Colonic mucosa (tissue), 4 donors: ENCODE data around the gene NTRK2. TPM values are rescaled to one million over a fixed set of nuclear protein-coding genes. Genes with fewer than 3 reads are reported as not detected.
"Not testable (repeated sequence)": the region's sequence is repeated elsewhere in the genome, so short reads cannot be mapped to it uniquely, and the experiment has no call there.

Source experiments
- DNase-seq: peaks from one replicate; pipeline ENCODE4 v3.0.0-alpha.2; 2020
- H3K27ac ChIP-seq: fragments of 200-600 bp; one replicate; pipeline ENCODE4 v1.8.0; 2021
- H3K27me3 ChIP-seq: fragments of 200-600 bp; one replicate; pipeline ENCODE4 v1.8.0; 2021
- H3K36me3 ChIP-seq: fragments of 200-600 bp; one replicate; pipeline ENCODE4 v1.8.0; 2021
- H3K4me1 ChIP-seq: fragments of 200-600 bp; one replicate; pipeline ENCODE4 v1.8.0; 2021; ENCODE audit warnings: mild to moderate bottlenecking
- H3K4me3 ChIP-seq: fragments of 200-600 bp; one replicate; pipeline ENCODE4 v1.8.0; 2021
- H3K9ac ChIP-seq, 2 donors: one replicate each; pipeline ENCODE4 v1.7.0; 2013; ENCODE audit warnings: control low read depth in 2 of 2, low read depth in 2 of 2, low read length in 2 of 2
- H3K9me3 ChIP-seq: fragments of 200-600 bp; one replicate; pipeline ENCODE4 v1.8.0; 2021
- intact Hi-C: fragments of 100-400 bp; cut with DNase I; formaldehyde crosslinking; loops from one replicate; pipeline ENCODE4 v1.14.1; 2022
- total RNA-seq, 2 donors: library from RNA; stranded (reverse); fragmentation: NEBNext Ultra II Directional in 1 of 2; extraction: Animal tissue kit (Norgen Biotek cat#: 25700) in 1 of 2; gene quantifications; one replicate each; pipeline ENCODE4 v1.2.1, GENCODE V29; 2021
- TF ChIP-seq, protein P1 (sequence below): fragments of 200-600 bp; IDR thresholded peaks from one replicate; pipeline ENCODE4 v1.8.0; 2022; ENCODE audit warnings: antibody characterized with exemption, mild to moderate bottlenecking
- donor health status: healthy.
- donor health status: DM: no; HTN: no; CAD: no.
- donor health status: DM: no; HTN: no; CAD: no.

Gene NTRK2
- total RNA-seq, 2 donors from 2014 or later = 0.52 to 2.3 TPM

DNA sequence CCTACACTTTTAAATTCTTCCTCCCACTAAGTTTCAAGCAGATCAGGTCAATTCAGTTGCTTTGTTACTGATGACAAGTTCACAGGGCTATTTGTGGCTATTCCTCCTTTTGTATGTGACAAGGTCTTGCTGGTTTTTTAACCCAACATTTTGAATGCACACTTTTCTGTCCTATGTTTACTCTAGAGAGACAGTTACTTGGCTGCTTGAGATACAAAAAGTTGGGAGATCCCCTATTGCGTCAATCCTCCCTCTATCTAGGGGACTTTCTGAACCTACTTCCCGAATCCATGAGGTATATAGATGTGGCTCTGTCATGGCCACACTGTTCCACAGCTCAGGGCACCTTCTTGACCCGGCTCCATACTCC is 386.7 kb downstream of the NTRK2 start:
- no peaks in the 10 kb centered on the region for H3K36me3 ChIP-seq
- no peak overlapping the region for H3K9ac ChIP-seq
- H3K27ac ChIP-seq = no peak overlapping the region
- no peaks in the 10 kb centered on the region for H3K9me3 ChIP-seq
- TF ChIP-seq, protein P1, sequence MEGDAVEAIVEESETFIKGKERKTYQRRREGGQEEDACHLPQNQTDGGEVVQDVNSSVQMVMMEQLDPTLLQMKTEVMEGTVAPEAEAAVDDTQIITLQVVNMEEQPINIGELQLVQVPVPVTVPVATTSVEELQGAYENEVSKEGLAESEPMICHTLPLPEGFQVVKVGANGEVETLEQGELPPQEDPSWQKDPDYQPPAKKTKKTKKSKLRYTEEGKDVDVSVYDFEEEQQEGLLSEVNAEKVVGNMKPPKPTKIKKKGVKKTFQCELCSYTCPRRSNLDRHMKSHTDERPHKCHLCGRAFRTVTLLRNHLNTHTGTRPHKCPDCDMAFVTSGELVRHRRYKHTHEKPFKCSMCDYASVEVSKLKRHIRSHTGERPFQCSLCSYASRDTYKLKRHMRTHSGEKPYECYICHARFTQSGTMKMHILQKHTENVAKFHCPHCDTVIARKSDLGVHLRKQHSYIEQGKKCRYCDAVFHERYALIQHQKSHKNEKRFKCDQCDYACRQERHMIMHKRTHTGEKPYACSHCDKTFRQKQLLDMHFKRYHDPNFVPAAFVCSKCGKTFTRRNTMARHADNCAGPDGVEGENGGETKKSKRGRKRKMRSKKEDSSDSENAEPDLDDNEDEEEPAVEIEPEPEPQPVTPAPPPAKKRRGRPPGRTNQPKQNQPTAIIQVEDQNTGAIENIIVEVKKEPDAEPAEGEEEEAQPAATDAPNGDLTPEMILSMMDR = no peak
- H3K4me3 ChIP-seq = no peak overlapping the region
- H3K4me1 ChIP-seq = no peaks in the 10 kb centered on the region
- H3K27me3 ChIP-seq = no peaks in the 10 kb centered on the region
- intact Hi-C loops = no loop called here
- DNase-seq = no peak

DNA sequence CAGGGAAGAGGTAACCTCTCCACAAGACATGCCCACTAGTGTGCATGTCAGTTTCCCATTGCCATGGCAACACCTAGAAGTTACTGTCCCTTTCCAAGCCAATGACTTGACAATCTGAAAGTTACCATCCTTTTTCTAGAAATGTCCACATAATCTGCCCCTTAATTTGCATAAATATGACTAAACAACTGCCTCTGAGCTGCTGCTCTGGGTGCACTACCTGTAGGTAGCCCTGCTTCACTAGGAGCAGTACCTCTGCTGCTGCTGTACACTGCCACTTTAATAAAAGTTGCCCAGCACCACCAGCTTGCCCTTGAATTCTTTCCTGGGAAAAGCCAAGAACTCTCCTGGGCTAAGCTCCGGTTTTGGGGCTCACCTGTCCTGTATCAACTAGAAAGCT is 392.4 kb downstream of the NTRK2 start:
- no peak for DNase-seq
- Histone ChIP-seq H3K4me1 (no peaks in the 10 kb centered on the region), H3K27me3 (no peaks in the 10 kb centered on the region), H3K36me3 (no peaks in the 10 kb centered on the region), H3K27ac (no peak overlapping the region), H3K4me3 (no peak overlapping the region), H3K9ac (no peak overlapping the region), H3K9me3 (no peaks in the 10 kb centered on the region)
- TF ChIP-seq, protein P1 = no peak
- intact Hi-C loops = no loop called here

DNA sequence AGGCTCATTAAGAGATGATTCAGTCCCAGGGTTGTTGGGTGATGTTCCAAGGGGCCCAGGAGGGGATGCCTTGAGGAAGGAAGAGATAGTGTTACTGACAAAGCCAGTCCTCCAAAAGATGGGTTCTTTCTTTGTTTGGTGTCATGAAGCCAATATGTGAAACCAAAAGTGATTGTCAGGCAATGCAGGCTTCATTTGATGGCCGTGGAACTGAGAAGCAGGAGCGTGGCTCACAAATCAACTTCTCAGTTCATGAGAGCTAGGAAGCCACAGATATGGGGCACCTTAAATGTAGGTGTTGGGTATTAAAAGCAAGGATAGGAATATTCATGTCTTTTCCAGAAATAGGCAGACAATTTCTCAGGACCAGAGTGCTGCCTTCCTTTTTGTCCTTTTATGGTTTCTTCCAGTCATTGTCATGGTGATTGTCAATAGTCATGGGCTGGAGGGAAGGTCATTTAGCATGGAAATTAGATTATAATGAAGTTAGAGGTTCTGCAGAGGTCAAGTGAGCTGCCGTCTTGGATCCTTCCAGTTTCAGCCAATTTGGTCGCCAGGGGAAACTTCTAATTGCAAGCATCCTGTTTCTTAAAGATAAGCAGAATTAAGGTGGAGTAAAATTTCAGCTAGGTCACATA is 393.0 kb downstream of the NTRK2 start:
- H3K9ac ChIP-seq = no peak overlapping the region
- H3K27me3 ChIP-seq = no peaks in the 10 kb centered on the region
- intact Hi-C loops = no loop called here
- no peaks in the 10 kb centered on the region for H3K36me3 ChIP-seq
- no peaks in the 10 kb centered on the region for H3K4me1 ChIP-seq
- H3K9me3 ChIP-seq = no peaks in the 10 kb centered on the region
- TF ChIP-seq, protein P1 = no peak
- H3K4me3 ChIP-seq = no peak overlapping the region
- H3K27ac ChIP-seq = no peak overlapping the region
- no peak for DNase-seq

DNA sequence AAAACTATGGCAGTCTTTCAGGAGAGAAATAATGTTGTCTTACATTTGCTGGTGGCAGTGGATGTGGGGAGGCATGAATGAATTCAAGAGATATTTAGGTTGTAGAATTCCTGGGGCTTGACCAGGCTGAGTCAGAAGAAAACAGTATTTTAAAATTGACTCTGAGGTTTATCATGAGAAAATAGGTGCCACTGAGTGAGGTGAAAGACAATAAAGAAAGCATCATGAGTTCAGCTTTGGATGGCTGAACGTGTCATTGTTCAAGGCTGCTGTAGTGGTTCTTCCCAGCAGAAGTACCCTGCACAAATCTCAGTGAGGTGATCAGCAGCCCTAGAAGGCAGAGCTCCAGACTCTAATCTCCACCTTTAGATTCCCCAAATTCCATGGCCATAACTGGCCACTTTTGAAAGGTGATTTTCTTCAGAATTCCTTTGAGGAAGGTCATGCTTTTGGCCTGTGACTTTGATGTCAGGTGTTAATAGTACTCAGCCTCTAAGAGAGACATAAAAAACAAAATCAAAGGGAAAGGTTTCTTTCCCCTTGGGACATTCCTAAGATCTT is 395.4 kb downstream of the NTRK2 start:
- H3K9me3 ChIP-seq = no peaks in the 10 kb centered on the region
- no peaks in the 10 kb centered on the region for H3K27me3 ChIP-seq
- intact Hi-C loops = no loop called here
- DNase-seq = no peak
- H3K36me3 ChIP-seq = no peaks in the 10 kb centered on the region
- H3K4me3 ChIP-seq = no peak overlapping the region
- H3K9ac ChIP-seq = no peak overlapping the region
- no peaks in the 10 kb centered on the region for H3K4me1 ChIP-seq
- no peak overlapping the region for H3K27ac ChIP-seq
- TF ChIP-seq, protein P1 = no peak

DNA sequence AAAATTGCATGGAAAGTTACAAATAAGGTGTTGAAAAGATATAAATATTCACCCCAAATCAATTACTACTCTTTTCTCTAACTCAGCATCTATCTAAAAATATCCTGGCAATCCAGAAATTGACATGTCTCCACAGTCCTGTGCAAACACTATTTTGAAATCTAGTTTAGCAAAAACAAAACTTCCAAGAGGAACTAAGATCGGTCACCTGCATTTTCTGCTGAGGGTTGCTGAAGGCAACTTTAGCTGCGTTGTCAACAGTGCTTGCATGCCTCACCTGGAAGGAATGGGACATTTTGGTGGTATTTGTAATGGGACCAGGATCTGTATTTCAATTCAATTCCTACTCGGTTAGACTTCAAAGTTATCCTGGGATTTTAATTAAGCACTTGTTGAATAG is 398.3 kb downstream of the NTRK2 start:
- DNase-seq = no peak
- H3K36me3 ChIP-seq = no peaks in the 10 kb centered on the region
- no peak overlapping the region for H3K27ac ChIP-seq
- H3K4me1 ChIP-seq = no peaks in the 10 kb centered on the region
- no peaks in the 10 kb centered on the region for H3K9me3 ChIP-seq
- TF ChIP-seq, protein P1 = no peak
- H3K27me3 ChIP-seq = no peaks in the 10 kb centered on the region
- intact Hi-C loops = no loop called here
- no peak overlapping the region for H3K9ac ChIP-seq
- no peak overlapping the region for H3K4me3 ChIP-seq

DNA sequence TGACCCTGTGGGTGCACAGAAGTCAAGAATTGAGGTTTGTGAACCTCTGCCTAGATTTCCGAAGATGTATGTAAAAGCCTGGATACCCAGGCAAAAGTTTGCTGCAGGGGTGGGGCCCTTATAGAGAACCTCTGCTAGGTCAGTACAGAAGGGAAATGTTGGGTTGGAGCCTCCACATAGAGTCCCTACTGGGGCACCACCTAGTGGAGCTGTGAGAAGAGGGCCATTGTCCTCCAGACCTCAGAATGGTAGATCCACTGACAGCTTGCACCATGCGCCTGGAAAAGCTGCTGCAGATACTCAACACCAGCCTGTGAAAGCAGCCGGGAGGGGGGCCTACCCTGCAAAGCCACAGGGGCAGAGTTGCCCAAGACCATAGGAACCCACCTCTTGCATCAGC is 399.9 kb downstream of the NTRK2 start:
- H3K4me1 ChIP-seq, H3K9me3 ChIP-seq, H3K9ac ChIP-seq, H3K27ac ChIP-seq, H3K36me3 ChIP-seq, intact Hi-C loops, H3K27me3 ChIP-seq, DNase-seq, H3K4me3 ChIP-seq: not testable (repeated sequence)
